Stimulated activated CD8-positive, alpha-beta memory T cell treated with anti-CD3 and anti-CD28 coated beads, Interleukin-4, amount 100 ng/mL, for 4 hours (primary cell): ENCODE data around the gene GPR153.

Source experiments
- DNase-seq, 2 donors: peaks; one replicate each; pipeline ENCODE4 v3.0.0-alpha.2; 2020; ENCODE audit warnings: low read depth in 2 of 2, low spot score in 1 of 2

Gene GPR153

DNA sequence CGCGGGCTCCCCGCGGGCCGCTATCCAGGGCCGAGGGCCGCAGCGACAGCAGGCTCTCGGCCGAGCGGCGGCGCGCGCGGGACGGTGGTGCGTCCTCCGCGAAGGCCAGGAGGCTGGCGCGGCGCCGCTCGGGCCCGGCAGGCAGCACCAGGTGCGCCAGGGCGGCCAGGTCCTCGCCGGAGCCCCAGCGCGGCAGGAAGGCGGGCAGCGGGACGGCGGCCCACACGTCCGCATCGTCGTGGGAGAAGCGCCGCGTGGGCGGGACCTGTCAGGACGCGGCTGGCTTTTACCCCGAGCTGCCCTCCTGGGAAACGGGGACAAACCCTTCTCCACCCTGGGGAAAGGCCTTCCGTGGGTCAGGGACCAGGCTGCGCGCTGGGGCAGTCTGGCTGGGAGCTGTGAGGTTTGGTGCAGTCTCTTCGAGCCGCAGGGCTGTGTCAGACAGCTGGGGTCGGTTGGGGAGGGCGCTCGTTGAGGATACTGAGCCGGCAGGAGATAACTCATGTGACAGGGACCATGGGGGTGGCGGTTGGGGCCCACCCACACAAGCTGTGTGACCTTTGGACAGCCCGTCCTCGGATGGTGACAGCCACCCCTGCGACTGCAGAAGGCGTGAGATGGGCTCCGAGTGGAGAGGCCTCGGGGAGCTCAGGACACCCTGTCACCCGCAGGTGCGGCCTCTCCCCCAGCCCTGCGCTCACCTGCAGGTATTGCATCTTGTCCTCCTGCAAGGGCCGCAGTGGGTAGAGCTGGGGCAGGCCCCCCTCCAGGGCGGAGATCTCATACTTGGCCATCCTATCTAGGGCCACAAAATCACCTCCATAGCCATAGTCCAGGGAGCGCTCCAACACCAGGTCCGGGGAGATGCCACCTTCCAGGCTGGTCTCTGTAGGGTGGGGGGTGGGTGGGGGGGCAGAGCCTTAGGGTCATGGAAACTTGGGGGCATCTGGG is 10.9 kb downstream of the GPR153 start:
- no peak for DNase-seq

DNA sequence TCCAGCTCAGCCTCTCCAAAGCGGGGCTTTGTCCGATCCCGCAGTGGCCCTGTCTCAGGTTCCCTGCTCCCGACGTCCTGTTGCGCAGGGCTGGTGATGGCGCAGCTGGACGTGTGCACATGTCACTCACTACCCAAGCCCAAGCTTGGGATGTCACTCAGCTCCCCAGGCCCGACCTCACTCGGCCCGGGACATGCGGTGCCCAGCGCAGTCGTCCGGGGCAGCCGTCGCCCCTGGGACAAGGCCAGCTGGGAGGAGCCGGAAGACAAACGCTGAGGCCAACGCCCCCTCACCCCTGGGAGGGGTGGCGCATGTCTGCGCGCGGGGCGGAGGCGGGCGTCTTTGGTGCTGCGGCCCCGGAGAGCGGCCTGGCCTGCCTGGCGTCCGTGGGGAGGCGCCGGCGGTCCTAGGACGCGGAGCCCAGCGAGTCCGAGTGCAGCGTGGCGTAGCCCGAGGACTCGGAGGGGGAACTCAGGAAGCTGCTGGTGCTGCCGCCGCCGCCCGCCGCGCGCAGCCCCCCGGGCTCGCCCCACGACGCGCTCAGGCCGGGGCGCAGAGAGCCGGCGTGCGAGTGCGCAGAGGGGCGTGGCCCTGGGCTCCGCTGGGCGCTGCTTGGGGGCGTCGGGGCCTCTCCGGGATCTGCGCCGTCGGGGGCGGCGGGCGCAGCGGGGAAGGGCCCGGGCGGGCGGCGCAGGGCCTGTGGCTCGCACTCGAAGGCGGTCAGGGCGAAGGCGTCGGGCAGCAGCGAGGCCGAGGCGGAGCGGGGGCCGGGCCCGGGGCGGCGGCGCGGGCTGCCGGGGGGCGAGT is 11.8 kb downstream of the GPR153 start:
- DNase-seq, result no peak

DNA sequence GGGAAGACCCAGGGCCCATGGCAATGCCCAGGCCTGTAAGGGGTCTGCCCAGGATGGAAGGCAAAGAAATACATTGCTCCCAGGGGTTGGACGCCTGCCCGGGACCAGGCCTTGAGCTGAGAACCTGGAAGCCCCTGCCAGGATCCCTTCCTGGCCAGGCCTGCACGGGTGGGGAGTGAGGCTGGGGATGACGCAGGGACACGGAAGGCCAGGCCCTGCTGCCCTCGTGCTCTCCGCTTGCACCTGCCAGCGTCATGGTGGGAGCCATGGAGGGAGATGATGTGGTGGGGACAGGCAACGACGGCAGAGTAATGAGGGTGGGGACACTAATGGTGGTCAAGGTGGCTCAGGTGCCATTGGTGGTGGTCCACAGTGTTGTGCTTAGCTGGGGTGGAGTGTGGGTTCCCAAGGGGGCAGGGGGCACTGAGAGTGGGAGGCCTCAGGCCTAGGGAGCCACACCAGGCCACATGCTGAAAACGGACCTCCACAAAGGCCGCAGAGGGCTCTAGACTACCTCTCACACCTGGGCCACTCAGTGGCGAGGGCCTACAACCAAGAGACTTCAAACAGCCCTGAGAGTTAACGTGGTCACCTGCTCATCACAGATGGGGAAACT is 12.6 kb downstream of the GPR153 start:
- DNase-seq, result no peak

DNA sequence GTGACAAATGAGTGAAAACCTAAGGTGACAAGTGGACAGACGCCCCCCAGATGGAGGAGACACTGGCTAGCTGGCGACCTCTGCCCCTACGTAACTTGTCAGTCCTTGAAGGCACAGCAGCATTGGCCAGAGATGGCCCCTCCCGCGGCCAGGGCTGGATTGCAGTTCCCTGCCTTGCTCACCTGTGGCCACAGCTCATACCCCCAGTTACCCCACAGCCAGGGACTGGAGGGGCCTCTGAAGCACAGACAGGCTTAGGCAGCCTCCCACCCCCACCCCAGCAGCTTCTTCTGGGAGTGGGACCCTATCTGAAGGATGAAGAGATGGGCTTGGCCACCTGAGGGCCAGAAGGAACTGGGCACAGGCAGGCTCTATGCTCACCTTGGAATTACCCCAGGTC is 13.2 kb downstream of the GPR153 start:
- no peak for DNase-seq

DNA sequence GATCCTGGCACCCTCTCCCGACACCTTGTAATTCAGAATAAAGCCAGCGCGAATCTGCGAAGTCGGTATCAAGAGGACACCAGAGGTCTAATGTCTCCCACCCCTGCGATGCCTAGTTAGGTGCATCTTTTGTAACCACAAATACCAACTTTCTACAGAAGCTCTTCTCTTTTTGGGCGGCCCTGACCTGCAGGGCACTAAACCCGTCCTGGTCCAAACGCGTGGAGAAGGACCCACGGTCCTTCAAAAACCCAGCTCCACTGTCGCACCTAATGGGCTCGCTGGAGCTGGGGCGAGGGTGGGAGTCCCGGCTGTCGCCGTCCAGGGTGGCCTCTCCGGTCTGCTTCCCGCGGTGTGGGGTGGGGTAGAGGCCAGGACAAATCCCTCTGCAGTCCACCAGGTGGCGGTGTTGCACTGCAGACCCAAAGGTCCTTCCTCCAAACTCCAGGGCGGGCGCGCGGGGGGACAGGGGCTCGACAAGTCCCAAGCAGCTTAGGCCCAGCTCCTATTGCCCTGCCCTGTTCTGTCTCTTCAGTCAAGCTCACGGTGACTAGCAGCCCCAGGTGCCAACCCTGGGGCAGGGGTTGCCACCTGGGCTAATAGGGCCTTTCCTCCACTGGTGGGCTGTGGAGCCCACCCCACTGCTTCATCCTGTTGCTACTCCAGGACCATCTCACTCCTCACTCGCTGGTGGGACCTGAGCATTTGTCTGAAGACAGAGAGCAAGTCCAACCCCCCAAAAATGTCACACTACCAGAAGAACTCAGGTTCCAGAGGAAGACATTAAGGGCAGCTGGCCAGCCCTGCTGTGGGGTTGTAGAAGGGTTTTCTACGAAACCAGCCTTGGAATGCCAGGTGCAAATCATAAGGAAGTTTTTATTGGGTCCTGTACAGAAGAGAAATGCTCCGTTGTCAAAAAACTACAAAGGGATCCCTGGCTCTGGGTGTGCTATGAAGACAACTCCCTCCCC is 14.1 kb downstream of the GPR153 start:
- DNase-seq, result peak; percentile 48 to 63

DNA sequence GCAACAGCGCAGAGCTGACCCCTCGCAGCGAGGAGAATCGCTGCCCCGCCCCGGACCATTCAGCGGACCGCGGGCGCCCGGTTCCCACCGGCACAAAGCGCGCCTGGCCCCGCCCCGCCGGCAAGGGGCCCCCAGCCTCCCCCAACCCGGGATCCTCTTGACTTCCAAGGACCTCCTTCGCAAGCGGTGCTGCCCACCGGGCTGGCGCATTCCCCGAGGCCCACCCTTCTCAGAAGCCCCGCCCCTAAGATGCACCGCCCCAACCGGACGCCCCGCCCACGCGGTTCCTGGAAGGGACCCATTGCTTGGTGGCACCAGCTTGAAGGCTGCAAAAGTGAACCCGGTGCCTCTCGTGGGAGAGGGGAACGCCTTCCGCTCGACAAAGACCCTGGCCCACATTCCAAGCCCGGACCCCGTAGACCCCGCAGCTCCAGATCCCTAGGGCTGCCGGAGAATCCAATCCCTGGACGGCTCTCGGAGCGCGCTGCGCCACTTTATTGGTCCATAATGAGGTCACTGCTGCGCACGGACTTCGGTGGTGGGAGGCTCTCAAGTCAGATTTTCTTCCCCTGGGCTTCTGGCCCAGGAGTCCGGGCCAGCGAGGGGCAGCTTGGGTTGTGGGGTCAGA is 14.9 kb downstream of the GPR153 start:
- no peak for DNase-seq

DNA sequence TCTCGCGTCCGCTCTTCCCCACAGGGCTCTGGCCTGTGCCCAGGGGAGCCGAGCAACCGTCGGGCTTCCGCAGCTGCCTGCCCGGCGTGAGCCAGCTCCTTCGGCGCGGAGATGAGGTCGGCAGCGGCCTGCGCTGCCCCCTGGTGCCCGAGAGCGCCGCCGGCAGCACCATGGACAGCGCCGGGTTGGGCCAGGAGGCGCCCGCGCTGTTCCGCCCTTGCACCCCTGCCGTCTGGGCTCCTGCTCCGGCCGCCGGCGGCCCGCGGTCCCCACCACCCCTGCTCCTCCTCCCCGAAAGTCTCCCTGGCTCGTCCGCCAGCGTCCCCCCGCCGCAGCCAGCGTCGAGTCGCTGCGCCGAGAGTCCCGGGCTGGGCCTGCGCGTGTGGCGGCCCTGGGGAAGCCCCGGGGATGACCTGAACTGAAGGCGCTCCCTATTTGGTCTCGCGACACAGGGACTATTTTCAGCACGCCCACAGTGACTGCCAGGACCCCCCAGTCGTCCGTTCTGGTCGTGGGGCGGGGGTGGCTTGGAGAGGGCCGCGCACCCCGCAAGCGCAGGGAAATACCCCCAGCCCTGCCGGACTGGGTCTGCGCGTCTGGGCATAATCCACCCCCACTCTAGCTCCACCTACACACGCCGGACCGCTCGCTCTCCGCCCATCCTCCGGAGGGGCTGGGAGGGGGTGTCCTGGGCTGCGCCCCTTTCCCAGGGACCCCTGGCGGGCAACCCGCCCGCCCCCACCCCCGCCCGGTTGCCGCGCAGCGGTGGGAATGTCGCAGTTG is 15.6 kb downstream of the GPR153 start:
- DNase-seq, result peak; percentile 32 to 36

DNA sequence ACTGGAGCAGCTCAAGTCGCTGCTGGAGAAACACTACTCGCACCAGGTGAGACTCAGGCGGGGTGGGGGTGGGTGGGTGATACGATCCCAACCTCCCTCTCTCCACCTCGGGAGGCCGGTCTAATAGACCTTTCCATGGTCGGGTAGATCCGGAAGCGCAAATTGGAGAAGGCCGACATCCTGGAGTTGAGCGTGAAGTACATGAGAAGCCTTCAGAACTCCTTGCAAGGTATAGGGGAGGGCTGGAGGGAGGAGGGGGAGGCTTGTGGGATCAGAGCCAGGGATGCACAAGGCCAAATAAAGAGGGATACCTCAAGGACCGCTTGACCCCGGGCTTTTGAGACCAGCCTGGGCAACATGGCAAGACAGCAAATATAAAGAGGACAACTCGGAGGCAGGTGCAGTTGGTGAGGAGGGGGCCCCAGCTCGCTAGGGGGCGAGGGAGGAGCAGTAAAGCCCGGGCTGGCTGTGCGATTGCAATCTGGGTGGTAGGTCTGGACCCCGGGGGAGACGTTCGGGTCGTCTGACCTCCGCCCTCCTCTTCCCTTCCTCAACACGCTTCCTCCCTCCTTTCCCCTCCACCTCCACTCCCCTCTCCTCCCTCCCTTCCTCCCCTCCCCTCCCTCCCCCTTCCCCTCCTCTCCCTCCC is 16.4 kb downstream of the GPR153 start:
- DNase-seq, result no peak

DNA sequence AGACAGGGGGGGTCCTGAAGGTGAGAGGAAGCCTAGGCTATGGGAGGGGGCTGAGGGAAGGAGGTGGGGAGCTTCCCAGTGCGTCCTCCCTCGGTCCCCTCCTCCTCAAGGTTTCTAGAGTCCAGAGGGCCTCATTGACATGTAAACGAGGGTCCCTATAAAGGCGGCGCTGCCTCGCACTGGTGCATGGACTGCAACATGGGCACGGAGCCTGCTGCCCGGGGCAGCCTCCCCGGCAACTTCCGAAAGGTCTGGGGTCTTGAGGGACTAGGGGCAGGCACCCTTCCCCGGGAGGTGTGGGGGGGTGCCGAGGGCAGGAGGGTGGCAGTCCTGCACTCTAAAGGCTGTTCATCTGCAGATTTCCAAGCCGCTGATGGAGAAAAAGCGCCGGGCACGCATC is 16.9 kb downstream of the GPR153 start, which contains the start of gene HES3:
HES3 (plus strand) TSS at position 187 of the 400 bp plus-strand sequence; CDS start at position 374, 187 bp downstream.
- DNase-seq, result no peak

DNA sequence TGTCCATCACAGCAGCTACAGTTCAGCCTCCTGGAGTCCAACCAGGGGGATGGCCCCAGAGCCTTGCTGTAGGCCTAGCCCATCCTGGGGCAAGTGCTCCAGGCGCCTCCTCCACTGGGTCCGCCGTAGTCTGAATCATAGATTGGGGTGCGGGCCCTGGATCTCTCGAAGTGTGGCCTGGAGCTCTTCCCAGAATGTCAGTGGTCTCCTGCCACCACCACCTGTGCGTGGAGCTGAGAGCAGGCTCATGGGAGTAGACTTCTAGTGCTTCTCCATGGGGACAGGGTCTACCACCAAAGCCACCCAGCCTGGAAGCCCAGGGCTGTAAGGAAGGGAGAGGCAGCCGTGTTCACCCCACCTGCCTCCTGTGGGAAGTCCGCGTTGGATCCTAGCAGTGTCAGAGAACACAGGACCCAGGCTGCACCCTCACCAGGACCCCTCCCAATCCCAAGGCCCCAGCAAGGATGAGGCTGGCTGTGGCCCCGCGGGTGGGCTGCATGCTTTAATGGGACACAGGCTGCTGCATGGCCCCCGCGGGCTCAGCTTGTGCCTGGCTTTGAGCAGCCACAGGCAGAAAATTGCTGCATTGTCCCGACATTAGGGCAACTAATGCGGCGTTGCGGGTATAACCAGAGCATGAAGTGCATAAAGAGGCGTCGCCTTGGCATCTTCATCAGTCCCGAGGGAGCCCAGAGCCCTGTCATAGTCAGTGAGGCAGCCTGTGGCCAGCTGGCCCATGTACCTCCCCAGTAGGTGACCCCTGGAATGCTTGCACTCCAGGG is 17.7 kb downstream of the GPR153 start:
- no peak for DNase-seq

DNA sequence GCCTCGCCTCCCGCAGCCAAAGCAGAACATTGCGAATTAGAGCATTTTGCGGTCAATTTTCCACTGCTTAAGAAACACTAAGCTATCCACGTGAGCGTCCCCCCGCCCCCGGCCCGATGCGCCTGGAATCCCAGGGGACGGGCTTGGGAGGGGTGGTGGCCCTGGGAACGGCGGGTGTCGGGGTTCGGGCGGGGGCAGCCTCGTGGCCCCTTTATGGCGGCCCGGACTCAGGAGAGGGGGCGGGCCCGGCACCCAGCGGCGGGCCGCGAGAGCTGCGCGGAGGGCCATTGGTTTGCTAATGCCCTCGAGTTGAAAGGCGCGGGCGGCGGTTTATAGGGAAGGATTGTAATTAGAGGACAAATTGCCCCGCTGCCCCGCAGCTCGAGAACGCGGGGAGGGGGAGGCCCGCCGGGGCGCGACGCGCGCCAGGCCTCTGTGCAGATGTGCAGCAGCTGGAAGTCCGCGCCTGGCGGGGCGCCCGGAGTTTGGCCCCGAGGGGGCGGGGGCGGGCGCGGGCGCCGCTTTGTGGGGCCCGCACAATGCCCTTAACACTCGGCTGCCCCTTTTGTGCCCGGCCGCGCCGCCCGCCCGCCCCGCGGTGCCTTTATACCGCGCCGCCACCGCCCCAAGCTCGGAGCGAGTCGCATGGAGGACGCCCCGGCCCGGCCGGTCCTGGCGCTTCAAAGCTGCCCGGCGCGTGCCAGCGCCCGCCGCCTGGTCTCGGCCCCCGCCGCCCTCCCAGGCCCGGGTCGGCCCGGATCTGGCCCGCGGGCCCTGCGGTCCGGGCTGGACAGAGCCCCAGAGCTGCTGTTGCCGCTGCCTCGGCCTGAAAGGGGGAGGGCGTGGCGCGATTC is 18.8 kb downstream of the GPR153 start:
- no peak for DNase-seq

DNA sequence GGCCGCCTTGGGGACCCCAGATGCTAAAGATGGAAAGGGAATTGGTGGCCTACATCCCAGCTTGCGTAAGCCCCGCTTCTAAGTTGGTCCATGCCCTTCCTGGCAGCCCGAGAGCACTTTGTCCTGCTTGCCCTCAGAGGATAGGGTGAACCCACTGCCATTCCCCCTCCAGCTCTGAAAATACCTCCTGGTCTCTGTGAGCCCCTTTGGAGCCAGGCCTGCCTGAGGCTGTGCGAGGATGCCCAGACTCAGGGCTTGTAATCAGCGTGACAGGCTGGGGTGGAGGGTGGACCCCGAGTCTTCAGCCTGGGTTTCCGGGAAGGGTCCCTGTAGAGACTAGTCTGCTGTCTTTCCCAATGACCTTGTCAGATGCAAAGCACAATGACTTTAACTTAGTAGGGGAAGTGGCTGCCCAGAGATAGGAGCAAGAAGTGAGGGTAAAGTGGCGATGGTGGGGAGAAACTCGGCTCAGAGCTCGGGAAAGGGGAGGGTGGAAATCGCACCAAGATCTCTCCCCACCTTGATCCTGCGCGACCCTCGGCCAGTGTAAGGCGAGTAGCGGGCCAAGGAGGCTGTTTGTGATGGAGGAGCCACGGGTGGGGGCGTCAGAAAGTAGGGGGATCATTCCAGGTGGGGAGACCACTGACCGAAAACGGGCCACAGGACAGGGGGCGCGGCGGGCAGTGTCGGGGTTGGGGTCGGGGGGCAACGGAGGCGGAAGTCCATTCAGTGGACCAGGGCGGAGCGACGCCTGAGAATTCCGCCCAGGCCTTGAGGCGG is 19.6 kb downstream of the GPR153 start:
- no peak for DNase-seq

DNA sequence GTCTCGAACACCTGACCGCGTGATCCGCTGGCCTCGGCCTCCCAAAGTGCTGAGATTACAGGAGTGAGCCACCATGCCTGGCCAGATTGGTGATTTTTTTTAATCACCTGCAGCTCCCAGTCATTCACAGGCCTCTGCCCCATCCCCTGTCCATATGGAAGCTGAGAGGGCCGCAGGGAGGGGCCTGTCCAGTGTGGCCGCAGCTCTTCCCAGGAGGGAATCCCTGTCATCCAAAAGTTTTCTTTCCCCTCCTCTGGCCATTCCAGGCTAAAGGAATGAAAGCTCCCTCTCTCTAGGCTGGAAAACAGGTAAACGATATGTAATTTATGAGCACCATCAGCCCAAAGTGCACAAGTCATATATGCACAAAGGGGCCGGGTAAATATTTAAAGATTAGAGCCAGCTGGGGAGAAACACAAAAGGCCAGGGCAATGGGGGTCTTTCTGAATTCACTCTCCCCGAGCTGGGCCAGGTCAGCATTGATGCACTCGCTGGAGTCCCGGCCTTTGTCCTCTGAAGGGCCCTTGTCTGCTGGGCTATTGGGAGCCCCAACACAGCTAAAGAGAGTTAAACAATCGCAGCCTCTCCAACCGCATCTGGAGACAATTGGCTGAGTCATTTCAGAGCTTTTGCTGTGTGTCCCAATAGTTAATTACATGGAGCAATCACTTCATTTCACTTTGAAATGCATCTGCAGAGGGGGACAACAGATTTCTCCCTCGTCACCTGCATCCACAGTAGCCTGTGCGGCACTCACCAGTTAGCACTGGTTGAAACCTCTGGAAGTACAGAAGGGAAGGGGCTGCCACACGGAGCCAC is 20.7 kb downstream of the GPR153 start:
- DNase-seq, result no peak

DNA sequence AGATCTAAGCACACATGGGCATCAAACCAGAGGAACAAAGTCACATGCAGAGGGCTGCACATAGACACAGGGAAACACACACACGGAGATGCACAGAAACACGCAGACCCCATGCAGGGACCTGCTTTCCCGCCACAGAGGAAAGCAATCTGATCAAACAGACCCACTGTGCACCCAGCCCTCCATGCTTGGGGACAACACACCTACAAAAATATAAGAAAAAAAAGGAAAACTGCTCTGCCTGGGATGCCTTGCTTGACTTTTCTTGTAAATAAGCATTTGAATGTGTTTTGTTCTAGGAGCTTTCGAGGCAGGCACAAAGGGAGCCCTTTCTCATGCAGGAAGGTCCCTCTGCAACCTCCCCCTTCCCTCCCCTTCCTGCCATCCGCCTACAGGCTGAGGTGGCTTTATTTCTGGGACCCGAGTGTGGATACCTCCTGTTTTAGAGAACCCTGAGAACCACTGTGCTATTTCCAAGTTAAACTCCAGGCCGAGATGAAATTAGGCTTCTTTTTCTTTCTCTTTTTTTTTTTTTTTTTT is 21.6 kb downstream of the GPR153 start:
- no peak for DNase-seq

DNA sequence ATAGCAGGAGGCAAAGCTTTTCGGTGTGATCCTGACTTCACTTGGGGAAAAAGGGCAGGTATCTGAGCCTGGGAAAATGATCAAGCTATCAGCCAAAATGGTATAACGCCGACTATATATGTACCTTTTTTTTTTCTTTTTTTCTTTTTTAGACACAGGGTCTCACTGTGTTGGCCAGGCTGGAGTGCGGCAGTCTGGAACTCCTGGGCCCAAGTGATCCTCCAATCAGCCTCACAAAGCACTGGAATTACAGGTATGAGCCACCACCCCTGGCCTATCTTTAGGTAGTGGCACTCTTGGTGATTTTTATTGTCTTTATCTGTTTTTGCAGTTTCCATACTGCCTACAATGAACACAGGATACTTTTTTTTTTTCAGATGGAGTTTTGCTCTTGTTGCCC is 23.8 kb downstream of the GPR153 start:
- DNase-seq, result no peak
